Endothelial cell (in vitro differentiated cells): Measurements from ENCODE around the gene NPHP4. TPM values are rescaled to one million over a fixed set of nuclear protein-coding genes. Genes with fewer than 3 reads are reported as not detected.

Source experiments
- DNase-seq: peaks from one replicate; pipeline ENCODE4 v3.0.0; 2021; ENCODE audit warnings: low spot score
- H3K27ac Mint-ChIP-seq: one replicate; pipeline ENCODE4 v1.8.0; 2021; ENCODE audit warnings: mixed read lengths, inconsistent platforms; ENCODE audit not compliant: unreplicated experiment
- H3K27me3 Mint-ChIP-seq: one replicate; pipeline ENCODE4 v1.8.0; 2021; ENCODE audit warnings: mild to moderate bottlenecking, moderate library complexity, mixed read lengths, inconsistent platforms; ENCODE audit not compliant: unreplicated experiment
- H3K36me3 Mint-ChIP-seq: one replicate; pipeline ENCODE4 v1.8.0; 2021; ENCODE audit warnings: mild to moderate bottlenecking, low read depth, mixed read lengths, inconsistent platforms; ENCODE audit not compliant: unreplicated experiment
- H3K4me1 Mint-ChIP-seq: one replicate; pipeline ENCODE4 v1.8.0; 2021; ENCODE audit warnings: mild to moderate bottlenecking, mixed read lengths, inconsistent platforms; ENCODE audit not compliant: unreplicated experiment
- H3K4me3 Mint-ChIP-seq: one replicate; pipeline ENCODE4 v1.8.0; 2021; ENCODE audit warnings: mild to moderate bottlenecking, mixed read lengths, inconsistent platforms; ENCODE audit not compliant: unreplicated experiment
- H3K9me3 Mint-ChIP-seq: one replicate; pipeline ENCODE4 v1.8.0; 2021; ENCODE audit warnings: mixed read lengths, inconsistent platforms; ENCODE audit not compliant: unreplicated experiment
- CTCF ChIP-seq: fragments of 200-600 bp; sonication (generic); IDR thresholded peaks from one replicate; pipeline ENCODE4 v1.5.0; 2021; ENCODE audit warnings: antibody characterized with exemption; ENCODE audit not compliant: unreplicated experiment
- total RNA-seq: library from RNA; stranded (reverse); fragmentation: NEBNext Ultra II Directional; extraction: Animal tissue kit (Norgen Biotek cat#: 25700); gene quantifications from one replicate; pipeline ENCODE4 v1.2.1, GENCODE V29; 2021; ENCODE audit not compliant: unreplicated experiment

Gene NPHP4
- total RNA-seq, 1 donor from 2014 or later: 15.3 TPM

- no peak overlapping the region for H3K4me3 Mint-ChIP-seq
- DNase-seq: no peak
- peaks cover 4% of the 10 kb centered on the region for H3K27me3 Mint-ChIP-seq
- no peaks in the 10 kb centered on the region for H3K4me1 Mint-ChIP-seq
- no peak for TF ChIP-seq CTCF
- no peaks in the 10 kb centered on the region for H3K9me3 Mint-ChIP-seq
- H3K36me3 Mint-ChIP-seq: peaks cover 18% of the 10 kb centered on the region
- H3K27ac Mint-ChIP-seq: no peak overlapping the region
Observed at GRCh38 chr1:5961601-5962000, 30.6 kb downstream of the NPHP4 start.

GRCh38 chr1:5960336-5960735 lies 31.9 kb downstream of the NPHP4 start:
- Mint-ChIP-seq H3K4me1 (no peaks in the 10 kb centered on the region), H3K27me3 (peaks cover 2% of the 10 kb centered on the region), H3K9me3 (no peaks in the 10 kb centered on the region), H3K4me3 (no peak overlapping the region), H3K27ac (no peak overlapping the region), H3K36me3 (peaks cover 18% of the 10 kb centered on the region)
- TF ChIP-seq CTCF: no peak
- DNase-seq: no peak

- no peak for DNase-seq
- no peak overlapping the region for H3K27ac Mint-ChIP-seq
- TF ChIP-seq CTCF: no peak
- H3K4me3 Mint-ChIP-seq: no peak overlapping the region
- H3K27me3 Mint-ChIP-seq: peaks cover 2% of the 10 kb centered on the region
- H3K9me3 Mint-ChIP-seq: no peaks in the 10 kb centered on the region
- H3K4me1 Mint-ChIP-seq: no peaks in the 10 kb centered on the region
- H3K36me3 Mint-ChIP-seq: peaks cover 18% of the 10 kb centered on the region
Observed at GRCh38 chr1:5959667-5960230, 32.5 kb downstream of the NPHP4 start.

GRCh38 chr1:5959087-5959486 lies 33.1 kb downstream of the NPHP4 start:
- Mint-ChIP-seq H3K27ac (no peak overlapping the region), H3K36me3 (peaks cover 18% of the 10 kb centered on the region), H3K9me3 (no peaks in the 10 kb centered on the region), H3K4me3 (no peak overlapping the region), H3K4me1 (no peaks in the 10 kb centered on the region), H3K27me3 (peaks cover 3% of the 10 kb centered on the region)
- no peak for TF ChIP-seq CTCF
- no peak for DNase-seq

GRCh38 chr1:5956022-5956830 lies 36.0 kb downstream of the NPHP4 start:
- H3K27ac Mint-ChIP-seq: no peak overlapping the region
- peaks cover 3% of the 10 kb centered on the region for H3K27me3 Mint-ChIP-seq
- peaks cover 15% of the 10 kb centered on the region for H3K36me3 Mint-ChIP-seq
- H3K9me3 Mint-ChIP-seq: no peaks in the 10 kb centered on the region
- DNase-seq: no peak
- H3K4me1 Mint-ChIP-seq: no peaks in the 10 kb centered on the region
- TF ChIP-seq CTCF: no peak
- H3K4me3 Mint-ChIP-seq: no peak overlapping the region
